ENCODE measurements around the gene PAQR8.
"Not testable (repeated sequence)": the region's sequence is repeated elsewhere in the genome, so short reads cannot be mapped to it uniquely, and the experiment has no call there.

Gene PAQR8

DNA sequence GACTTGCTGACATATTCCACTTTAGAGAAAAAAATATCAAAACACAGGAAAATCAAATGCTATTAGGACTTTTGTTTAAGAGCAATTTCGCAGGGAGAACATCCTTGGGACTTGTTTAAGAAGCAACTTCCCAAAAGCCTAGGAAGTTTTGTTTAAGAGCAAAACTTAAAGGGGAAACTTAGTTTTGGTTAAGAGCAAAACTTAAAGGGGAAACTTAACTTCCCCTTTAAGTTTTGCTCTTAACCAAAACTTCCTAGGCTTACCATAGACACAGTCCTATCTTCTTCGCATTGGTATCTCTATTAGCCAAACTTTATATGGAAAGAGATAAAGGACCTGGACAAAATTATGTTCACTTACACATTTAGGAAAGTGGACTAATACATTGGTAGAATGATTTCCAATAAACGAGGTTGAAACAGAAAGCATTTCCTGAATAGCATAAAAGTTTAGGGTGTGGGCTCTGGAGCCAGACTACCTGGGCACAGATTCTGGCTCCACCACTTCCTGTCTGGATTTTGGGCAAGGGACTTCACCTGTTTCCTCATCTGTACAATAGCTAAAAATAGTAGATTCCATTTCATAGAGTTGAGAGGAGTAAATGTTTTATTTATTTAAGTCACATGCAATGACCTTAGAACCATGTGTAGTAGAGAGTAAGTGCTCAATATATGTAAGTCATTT is 15.7 kb downstream of the PAQR8 start:
- no peak for DNase-seq (ENCODE audit: low read depth)

DNA sequence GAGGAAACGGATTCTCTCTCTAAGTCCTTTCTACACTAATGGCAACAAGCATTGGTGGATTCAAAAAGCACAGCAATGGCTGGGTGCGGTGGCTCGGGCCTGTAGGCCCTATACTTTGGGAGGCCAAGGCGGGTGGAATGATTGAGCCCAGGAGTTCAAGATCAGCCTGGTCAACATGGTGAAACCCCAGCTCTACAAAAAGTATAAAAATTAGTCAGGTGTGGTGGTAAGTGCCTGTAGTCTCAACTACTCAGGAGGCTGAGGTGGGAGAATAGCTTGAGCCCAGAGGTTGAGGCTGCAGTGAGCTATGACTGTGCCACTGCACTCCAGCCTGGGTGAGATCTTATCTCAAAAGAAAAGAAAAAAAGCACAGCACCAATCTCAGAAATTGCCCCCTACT is 19.3 kb downstream of the PAQR8 start:
- no peak for DNase-seq (ENCODE audit: low read depth)

GRCh38 chr6:52384145-52384766 is 22.3 kb downstream of the PAQR8 start:
- DNase-seq (ENCODE audit: low read depth), result no peak

- DNase-seq (ENCODE audit: low read depth), result no peak
These were observed 23.1 kb downstream of the PAQR8 start for GRCh38 chr6:52385074-52385473.

GRCh38 chr6:52388119-52388518 is 26.2 kb downstream of the PAQR8 start:
- DNase-seq (ENCODE audit: low read depth), result not testable (repeated sequence)

- no peak for DNase-seq (ENCODE audit: low read depth)
These were observed 26.8 kb downstream of the PAQR8 start for GRCh38 chr6:52388790-52389189.

DNA sequence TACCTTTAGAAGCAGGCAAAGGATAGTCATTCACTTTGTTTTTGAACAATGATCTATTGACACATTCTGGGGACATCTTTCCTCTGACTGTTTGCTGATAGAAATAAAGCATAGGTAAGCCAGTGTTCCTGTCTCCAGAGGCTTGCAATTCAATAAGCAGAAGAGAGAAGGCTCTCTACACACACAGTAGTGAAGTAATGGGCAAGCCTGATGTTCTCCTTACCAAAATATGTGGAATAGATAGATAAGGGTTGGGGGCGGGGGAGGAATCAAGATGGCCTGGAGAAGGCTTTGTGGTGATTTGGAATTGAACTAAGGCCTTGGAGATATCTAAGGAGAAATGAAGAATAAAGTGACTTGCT is 27.3 kb downstream of the PAQR8 start:
- no peak for DNase-seq (ENCODE audit: low read depth)

- DNase-seq (ENCODE audit: low read depth), result no peak
These were observed 27.8 kb downstream of the PAQR8 start for GRCh38 chr6:52389626-52390360.

- no peak for DNase-seq (ENCODE audit: low read depth)
These were observed 28.4 kb downstream of the PAQR8 start for GRCh38 chr6:52390361-52390727.

DNA sequence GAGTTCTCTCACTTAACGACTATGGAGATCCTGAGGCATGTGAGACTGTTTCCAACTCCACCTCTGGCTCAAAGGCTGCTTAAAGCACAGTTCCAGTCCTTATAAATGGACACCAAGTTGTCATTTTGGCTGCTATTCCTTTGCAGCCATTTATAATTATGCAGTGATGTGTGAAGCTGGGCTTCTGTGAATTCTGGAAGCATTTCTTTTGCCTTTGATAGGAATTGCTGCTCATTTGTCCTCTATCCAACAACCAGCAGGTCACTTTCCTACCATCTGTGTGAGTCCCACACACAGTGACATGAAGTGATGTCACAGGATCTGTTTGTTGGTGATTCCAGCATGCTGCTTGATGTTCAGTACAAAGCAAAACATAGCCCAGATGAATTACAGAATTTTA is 29.6 kb downstream of the PAQR8 start:
- no peak for DNase-seq (ENCODE audit: low read depth)

GRCh38 chr6:52392944-52393343 is 31.0 kb downstream of the PAQR8 start:
- peak; percentile 48 for DNase-seq (ENCODE audit: low read depth)

GRCh38 chr6:52393780-52394179 is 31.8 kb downstream of the PAQR8 start:
- no peak for DNase-seq (ENCODE audit: low read depth)

- DNase-seq (ENCODE audit: low read depth), result no peak
These were observed 32.3 kb downstream of the PAQR8 start for GRCh38 chr6:52394251-52394666.

DNA sequence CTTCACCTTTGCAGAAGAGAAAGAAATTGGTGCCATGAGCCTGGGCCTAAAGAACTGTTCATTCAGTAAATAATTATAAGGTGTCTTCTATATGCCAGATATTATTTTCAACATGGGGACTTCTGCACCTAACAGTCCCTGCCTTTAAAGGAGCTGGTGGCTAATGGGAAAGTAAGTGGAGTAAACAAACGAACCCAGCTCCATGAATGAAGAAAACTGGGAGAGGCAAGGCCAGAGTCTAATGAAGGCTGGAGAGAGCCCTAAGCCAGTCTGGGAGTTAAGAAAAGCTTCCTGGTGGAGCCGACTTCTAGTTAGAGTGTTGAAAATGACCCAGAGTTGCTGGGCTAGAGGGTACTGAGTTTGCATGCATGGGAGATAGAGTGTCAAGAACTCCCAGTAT is 34.0 kb downstream of the PAQR8 start:
- no peak for DNase-seq (ENCODE audit: low read depth)

GRCh38 chr6:52399511-52400312 is 37.8 kb downstream of the PAQR8 start:
- no peak for DNase-seq (ENCODE audit: low read depth)

DNA sequence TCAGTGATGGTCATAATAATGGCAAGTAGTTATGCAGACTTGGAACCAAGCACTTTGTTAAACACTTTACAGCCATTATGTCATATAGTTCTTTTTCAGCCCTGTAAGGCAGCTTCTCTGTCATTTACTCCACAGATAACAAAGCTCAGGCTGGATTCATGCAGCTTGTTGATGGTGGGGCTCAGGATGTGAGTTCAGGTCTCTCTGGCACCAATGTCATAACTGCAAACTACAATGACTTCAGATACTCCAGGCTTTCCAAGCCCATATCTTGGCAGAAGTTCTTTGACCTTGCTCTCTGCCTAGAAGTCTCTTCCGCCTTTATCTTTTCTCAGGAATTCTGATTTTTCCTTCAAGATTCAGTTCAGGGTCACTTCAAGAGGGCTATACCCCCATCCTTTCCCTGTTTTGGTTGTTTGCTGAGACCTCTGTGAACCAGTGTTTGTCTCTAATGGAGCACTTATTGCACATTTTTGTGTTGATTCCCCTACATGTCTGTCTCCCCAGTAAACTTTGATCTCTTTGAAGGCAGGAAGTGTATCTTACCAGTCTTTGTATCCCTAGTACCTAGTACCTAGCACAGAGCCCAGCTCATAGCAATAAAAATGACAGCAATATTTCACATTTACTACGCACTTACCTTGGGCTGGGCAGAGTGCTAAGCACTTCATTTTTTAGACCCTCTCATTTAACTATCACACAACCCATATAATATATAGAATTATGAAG is 38.5 kb downstream of the PAQR8 start:
- no peak for DNase-seq (ENCODE audit: low read depth)

- no peak for DNase-seq (ENCODE audit: low read depth)
These were observed 41.1 kb downstream of the PAQR8 start for GRCh38 chr6:52403086-52403485.

- no peak for DNase-seq (ENCODE audit: low read depth)
These were observed 41.7 kb downstream of the PAQR8 start for GRCh38 chr6:52403627-52404026.

- no peak for DNase-seq (ENCODE audit: low read depth)
These were observed 43.3 kb downstream of the PAQR8 start for GRCh38 chr6:52405243-52405642.

GRCh38 chr6:52407467-52407866 is 45.5 kb downstream of the PAQR8 start:
- no peak for DNase-seq (ENCODE audit: low read depth)

DNA sequence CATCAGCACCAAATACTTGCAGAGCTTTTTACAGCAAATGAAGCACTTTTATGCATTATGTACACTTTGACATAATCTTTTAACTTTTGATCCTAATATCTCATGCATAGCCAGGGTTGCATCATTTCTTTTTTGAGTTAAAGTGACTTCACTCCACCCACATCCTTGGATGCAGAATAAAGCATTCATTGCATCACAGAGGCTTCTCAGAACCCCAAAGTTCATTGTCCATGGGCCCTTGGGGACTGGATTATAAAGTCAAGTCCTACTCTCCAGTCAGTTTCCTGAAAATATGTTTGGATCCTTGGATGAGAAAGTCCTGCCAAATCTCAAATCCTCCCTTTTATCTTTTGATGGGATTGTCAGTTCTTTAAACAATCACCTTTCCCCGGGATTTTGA is 47.5 kb downstream of the PAQR8 start:
- no peak for DNase-seq (ENCODE audit: low read depth)

- no peak for DNase-seq (ENCODE audit: low read depth)
These were observed 49.0 kb downstream of the PAQR8 start for GRCh38 chr6:52410979-52411378.
